KMS-11 (cell line): Measurements from ENCODE around the gene AGPS.

Experiments used
- H2AFZ ChIP-seq: fragments of 200-600 bp; sonication (generic); 2 replicates; pipeline ENCODE4 v1.6.1; 2016; ENCODE audit warnings: antibody characterized with exemption, mixed run types, low read depth
- H3K27ac ChIP-seq: fragments of 200-600 bp; sonication (generic); 2 replicates; pipeline ENCODE4 v1.6.1; 2016; ENCODE audit warnings: mild to moderate bottlenecking, mixed run types
- H3K27me3 ChIP-seq: fragments of 200-600 bp; sonication (generic); 2 replicates; pipeline ENCODE4 v1.6.1; 2017; ENCODE audit warnings: mild to moderate bottlenecking, low read depth, mixed run types, moderate library complexity; ENCODE audit not compliant: insufficient read depth
- H3K36me3 ChIP-seq: fragments of 200-600 bp; sonication (generic); 2 replicates; pipeline ENCODE4 v1.6.1; 2017; ENCODE audit warnings: mild to moderate bottlenecking, mixed run types; ENCODE audit not compliant: insufficient read depth
- H3K4me1 ChIP-seq: fragments of 200-600 bp; sonication (generic); 2 replicates; pipeline ENCODE4 v1.6.1; 2016; ENCODE audit warnings: mild to moderate bottlenecking, low read depth, mixed run types; ENCODE audit not compliant: poor library complexity, severe bottlenecking
- H3K4me2 ChIP-seq: fragments of 200-600 bp; sonication (generic); 2 replicates; pipeline ENCODE4 v1.7.0; 2016; ENCODE audit warnings: mild to moderate bottlenecking, mixed run types
- H3K4me3 ChIP-seq: fragments of 200-600 bp; sonication (generic); IDR thresholded peaks from 2 replicates; pipeline ENCODE4 v1.6.1; 2017; ENCODE audit warnings: low read depth, low read length, mixed read lengths; ENCODE audit not compliant: insufficient read depth
- H3K79me2 ChIP-seq: fragments of 200-600 bp; sonication (generic); 2 replicates; pipeline ENCODE4 v1.6.1; 2016; ENCODE audit warnings: low read depth, mixed run types; ENCODE audit not compliant: insufficient read depth
- H3K9ac ChIP-seq: fragments of 200-600 bp; sonication (generic); 2 replicates; pipeline ENCODE4 v1.6.1; 2016; ENCODE audit warnings: mild to moderate bottlenecking, mixed run types
- H4K20me1 ChIP-seq: fragments of 200-600 bp; sonication (generic); 2 replicates; pipeline ENCODE4 v1.6.1; 2016; ENCODE audit warnings: mild to moderate bottlenecking, mixed run types; ENCODE audit not compliant: insufficient read depth
- CTCF ChIP-seq: fragments of 200-600 bp; sonication (generic); conservative IDR thresholded peaks from 2 replicates; pipeline ENCODE4 v1.6.1; 2017; ENCODE audit warnings: low read depth, mild to moderate bottlenecking, antibody characterized with exemption, low read length, moderate library complexity, mixed read lengths

Gene AGPS

GRCh38 chr2:177380181-177380580 lies 12.4 kb upstream of the AGPS start:
- Histone ChIP-seq H4K20me1 (no peaks in the 10 kb centered on the region), H3K27ac (no peak overlapping the region), H3K79me2 (no peaks in the 10 kb centered on the region), H3K36me3 (no peaks in the 10 kb centered on the region; the same call in 1 of the 2 replicates), H3K4me1 (no peaks in the 10 kb centered on the region), H3K27me3 (no peaks in the 10 kb centered on the region), H3K4me3 (no peak overlapping the region), H2AFZ (no peak overlapping the region), H3K9ac (no peak overlapping the region), H3K4me2 (no peak overlapping the region)
- no peak for TF ChIP-seq CTCF

- Histone ChIP-seq H3K27ac (no peak overlapping the region), H3K4me2 (no peak overlapping the region), H3K9ac (no peak overlapping the region), H3K4me3 (no peak overlapping the region), H3K4me1 (no peaks in the 10 kb centered on the region), H3K79me2 (0 out of 2 replicates have a peak, but pooled peaks cover 8% of the 10 kb centered on the region), H3K36me3 (no peaks in the 10 kb centered on the region; the same call in 1 of the 2 replicates), H4K20me1 (no peaks in the 10 kb centered on the region), H3K27me3 (no peaks in the 10 kb centered on the region), H2AFZ (no peak overlapping the region)
- no peak for TF ChIP-seq CTCF
Observed at GRCh38 chr2:177383935-177384334, 8.6 kb upstream of the AGPS start.

- H3K36me3 ChIP-seq = no peaks in the 10 kb centered on the region; the same call in 1 of the 2 replicates
Observed at GRCh38 chr2:177385151-177385550, 7.4 kb upstream of the AGPS start.

GRCh38 chr2:177391822-177392372 lies 676 bp upstream of the AGPS start:
- peaks cover 33% of the 10 kb centered on the region for H3K4me1 ChIP-seq
- H3K4me3 ChIP-seq = peak overlapping the region; percentile 95
- TF ChIP-seq CTCF = no peak
- peak overlapping the region; percentile 91 for H3K9ac ChIP-seq
- no peaks in the 10 kb centered on the region for H3K36me3 ChIP-seq
- peak overlapping the region; percentile 100 for H2AFZ ChIP-seq
- H3K4me2 ChIP-seq = peak overlapping the region; percentile 96
- peak overlapping the region; percentile 52 for H3K27ac ChIP-seq
- peaks cover 32% of the 10 kb centered on the region for H3K79me2 ChIP-seq
- no peaks in the 10 kb centered on the region for H4K20me1 ChIP-seq
- H3K27me3 ChIP-seq = no peaks in the 10 kb centered on the region

More at GRCh38 chr2:177385151-177385550, 7.4 kb upstream of the AGPS start:
- Histone ChIP-seq H3K27me3 (no peaks in the 10 kb centered on the region), H3K4me3 (no peak overlapping the region), H2AFZ (no peak overlapping the region), H3K9ac (no peak overlapping the region), H3K27ac (no peak overlapping the region), H4K20me1 (no peaks in the 10 kb centered on the region), H3K4me1 (no peaks in the 10 kb centered on the region), H3K79me2 (0 out of 2 replicates have a peak, but pooled peaks cover 8% of the 10 kb centered on the region), H3K4me2 (no peak overlapping the region)
- TF ChIP-seq CTCF = no peak
